Left ventricle myocardium superior (tissue), 1 donor: ENCODE measurements around the gene DDX39B. TPM values are rescaled to one million over a fixed set of nuclear protein-coding genes. Genes with fewer than 3 reads are reported as not detected.
A peak's percentile ranks its signal among the peaks of the same experiment; 100 is the strongest.
"Not testable (repeated sequence)": the region's sequence is repeated elsewhere in the genome, so short reads cannot be mapped to it uniquely, and the experiment has no call there.

Experiments
- ATAC-seq: fragments of 200-7000 bp; cut with Tn5 transposase; one replicate; pipeline ENCODE4 v1.9.1; 2020; ENCODE audit warnings: mild to moderate bottlenecking, moderate library complexity
- DNase-seq: peaks from one replicate; pipeline ENCODE4 v3.0.0-alpha.2; 2020
- intact Hi-C: fragments of 100-400 bp; cut with micrococcal nuclease; formaldehyde crosslinking; loops from one replicate; pipeline ENCODE4 v1.11.0; 2022
- total RNA-seq: library from RNA; stranded (reverse); fragmentation: NEBNext Ultra II Directional; extraction: Animal tissue kit (Norgen Biotek cat#: 25700); gene quantifications from one replicate; pipeline ENCODE4 v1.2.1, GENCODE V29; 2021
- donor health status: DM: no; HTN: yes; CAD: no; lungs with severe emphysema.

Gene DDX39B
- total RNA-seq, 1 donor from 2014 or later: 176 TPM

- ATAC-seq (no peak), DNase-seq (no peak)
Observed at GRCh38 chr6:31557443-31558317, 15.9 kb upstream of the DDX39B start.

DNA sequence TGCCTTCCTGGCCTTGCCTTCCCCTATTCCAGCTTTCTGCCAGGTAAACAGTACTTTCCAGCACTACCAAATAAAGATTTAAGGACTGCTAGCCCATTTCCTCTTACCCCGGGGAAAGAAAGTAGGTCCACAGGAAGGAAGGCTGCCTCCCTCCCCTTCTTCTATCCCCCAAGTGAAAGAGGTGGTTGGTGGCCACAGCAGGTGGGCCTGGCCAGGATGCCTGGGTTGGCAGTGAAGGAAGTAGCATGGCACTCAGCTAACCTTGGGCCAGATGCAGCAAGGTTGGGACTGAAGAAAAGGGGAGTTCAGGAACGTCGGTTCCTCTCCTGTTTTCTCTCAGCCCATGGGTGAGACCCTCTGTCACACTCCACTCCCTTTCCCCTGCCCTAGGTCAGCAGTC, 14.5 kb upstream of the DDX39B start:
- DNase-seq: no peak
- intact Hi-C loops: no loop called here
- ATAC-seq: no peak

More at GRCh38 chr6:31557443-31558317, 15.9 kb upstream of the DDX39B start:
- intact Hi-C loops: no loop called here

GRCh38 chr6:31551371-31551770, 9.6 kb upstream of the DDX39B start:
- ATAC-seq, intact Hi-C loops: not testable (repeated sequence)
- peak; percentile 62 for DNase-seq

DNA sequence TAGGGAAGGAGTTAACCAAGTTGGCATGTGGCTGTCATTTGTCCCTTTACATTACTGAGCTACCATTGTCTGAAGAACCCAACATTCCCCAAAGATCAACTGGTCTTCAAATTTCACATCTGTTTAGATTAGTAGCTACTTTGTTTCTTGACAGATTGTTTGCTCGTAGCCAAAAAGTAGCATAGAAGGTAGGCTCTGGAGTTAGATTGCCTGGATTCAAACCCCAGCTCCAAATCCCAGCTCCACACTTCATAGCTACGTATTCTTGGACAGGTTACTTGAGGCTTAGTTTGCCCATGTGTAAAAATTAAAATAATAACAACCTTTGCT, 6.7 kb upstream of the DDX39B start:
- no peak for ATAC-seq
- DNase-seq: no peak
- intact Hi-C loops: no loop called here

DNA sequence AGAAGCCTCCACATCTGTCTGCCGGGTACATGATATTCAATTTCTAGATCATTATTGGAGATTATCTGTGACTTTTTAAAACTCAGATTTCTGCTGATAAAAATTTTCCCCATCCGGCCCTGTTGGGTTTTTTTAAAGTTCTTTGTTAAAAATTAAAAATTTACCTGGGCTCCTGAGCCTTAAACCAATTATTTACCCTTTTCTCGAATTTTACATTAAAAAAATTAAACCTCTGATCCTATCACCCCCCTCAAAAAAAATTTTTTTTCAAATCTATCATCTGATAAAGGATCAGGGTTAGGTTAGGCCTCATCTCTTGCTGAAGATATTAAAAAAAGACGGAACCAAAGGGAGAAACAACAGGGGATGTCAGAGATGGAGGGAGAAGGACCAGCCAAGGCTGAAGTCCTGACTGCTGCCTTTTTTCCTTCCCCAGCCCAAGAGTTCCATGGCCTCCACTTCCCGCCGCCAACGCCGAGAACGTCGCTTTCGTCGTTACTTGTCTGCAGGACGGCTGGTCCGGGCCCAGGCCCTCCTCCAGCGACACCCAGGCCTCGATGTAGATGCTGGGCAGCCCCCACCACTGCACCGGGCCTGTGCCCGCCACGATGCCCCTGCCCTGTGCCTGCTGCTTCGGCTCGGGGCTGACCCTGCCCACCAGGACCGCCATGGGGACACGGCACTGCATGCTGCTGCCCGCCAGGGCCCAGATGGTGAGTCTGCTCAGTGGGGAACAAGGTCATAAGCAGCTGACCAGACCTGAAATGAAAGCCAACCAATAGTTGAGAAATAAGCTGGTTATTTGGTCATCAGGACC, 6.1 kb upstream of the DDX39B start:
- DNase-seq (no peak), ATAC-seq (no peak)
- intact Hi-C loops: loop anchor here (2.0 kb wide), 1 partner anchor 51 kb away; no protein-coding TSS in a partner anchor

DNA sequence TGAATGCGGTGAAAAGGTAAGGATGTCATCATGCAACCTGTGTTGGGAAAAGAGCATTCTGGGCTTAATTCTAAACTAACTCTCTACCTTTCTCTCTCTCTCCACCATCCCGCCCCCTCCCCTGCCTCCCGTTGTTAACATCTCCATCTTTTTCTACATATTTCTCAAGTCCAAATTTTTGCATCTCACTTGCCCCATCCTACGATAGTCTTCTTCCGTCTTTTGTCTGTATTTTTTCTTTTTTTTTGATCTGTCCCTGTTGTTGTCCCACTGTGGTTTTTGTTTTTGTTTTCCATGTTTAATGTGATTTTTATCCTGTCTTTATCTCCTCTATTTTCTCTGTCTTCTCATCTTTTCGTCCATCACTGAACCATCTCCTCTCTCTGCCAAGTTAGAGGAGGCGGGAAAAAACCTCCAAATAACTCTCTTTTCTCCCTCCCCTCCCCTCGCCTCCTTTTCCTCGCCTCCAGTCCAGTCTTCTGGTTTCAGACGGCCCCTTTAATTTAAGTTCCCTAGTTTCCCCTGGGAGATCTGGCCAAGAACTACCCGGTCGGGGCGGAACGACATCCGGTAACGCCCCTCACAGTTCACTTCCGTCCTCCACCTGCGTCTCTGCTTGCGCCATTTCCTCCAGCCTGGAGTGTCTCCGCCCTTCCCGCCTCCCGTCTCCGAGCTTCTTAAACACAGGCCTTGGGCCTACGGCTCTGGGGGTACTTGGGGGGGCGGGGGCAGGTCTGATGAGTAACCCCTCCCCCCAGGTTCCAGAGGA, 5.3 kb upstream of the DDX39B start, which contains the start of gene NFKBIL1:
TSS of gene NFKBIL1 (plus strand) at position 651 of the 769 bp plus-strand sequence. CDS start at position 738, 87 bp downstream.
- intact Hi-C loops: loop anchor here (2.0 kb wide), 1 partner anchor 52 kb away; no protein-coding TSS in a partner anchor
- ATAC-seq (peak; percentile 97), DNase-seq (peak; percentile 95)

DNA sequence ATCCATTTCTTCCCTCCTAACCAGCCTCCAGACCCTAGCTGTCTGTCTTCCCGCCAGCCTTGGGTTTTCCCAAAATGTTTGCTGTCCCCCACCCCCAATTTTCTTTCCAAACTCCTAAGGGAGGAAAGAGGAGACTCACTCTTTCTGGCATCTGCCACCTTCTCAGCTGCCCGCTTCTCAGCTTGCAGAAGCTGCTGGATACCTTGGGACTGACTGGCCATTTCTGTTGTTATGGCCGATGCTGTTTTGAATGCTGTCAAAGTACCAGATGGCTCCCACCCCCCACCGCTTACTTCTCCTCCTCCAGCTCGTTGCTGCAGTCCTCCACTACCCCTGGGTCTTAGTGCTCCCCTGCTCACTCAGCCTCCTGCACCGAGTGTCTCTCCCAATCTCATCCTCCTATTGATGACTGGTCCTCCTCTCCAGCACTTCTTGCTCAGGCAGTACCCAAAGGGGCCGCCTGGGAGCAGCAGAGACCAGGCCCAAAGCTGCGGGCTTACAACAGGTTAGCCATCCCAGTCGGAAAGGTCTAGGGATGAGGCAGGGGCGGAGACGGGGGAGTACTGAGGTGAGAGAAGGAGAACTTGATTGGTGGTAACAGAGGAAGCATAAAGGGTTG, 4.6 kb upstream of the DDX39B start, which contains the start of gene ATP6V1G2:
TSS of gene ATP6V1G2 (minus strand) at position 270 of the 619 bp plus-strand sequence. CDS start at position 221, 49 bp downstream.
- peak; percentile 79 for ATAC-seq
- DNase-seq: peak; percentile 91

GRCh38 chr6:31545291-31545690, 3.5 kb upstream of the DDX39B start:
- ATAC-seq: no peak
- intact Hi-C loops: no loop called here
- no peak for DNase-seq

More for the DNA sequence above, 4.6 kb upstream of the DDX39B start, which contains the start of gene ATP6V1G2:
- intact Hi-C loops: loop anchor here (2.0 kb wide), 1 partner anchor 52 kb away; no protein-coding TSS in a partner anchor

- DNase-seq (no peak), ATAC-seq (no peak)
- intact Hi-C loops: no loop called here
Observed at GRCh38 chr6:31544676-31545075, 2.9 kb upstream of the DDX39B start.

DNA sequence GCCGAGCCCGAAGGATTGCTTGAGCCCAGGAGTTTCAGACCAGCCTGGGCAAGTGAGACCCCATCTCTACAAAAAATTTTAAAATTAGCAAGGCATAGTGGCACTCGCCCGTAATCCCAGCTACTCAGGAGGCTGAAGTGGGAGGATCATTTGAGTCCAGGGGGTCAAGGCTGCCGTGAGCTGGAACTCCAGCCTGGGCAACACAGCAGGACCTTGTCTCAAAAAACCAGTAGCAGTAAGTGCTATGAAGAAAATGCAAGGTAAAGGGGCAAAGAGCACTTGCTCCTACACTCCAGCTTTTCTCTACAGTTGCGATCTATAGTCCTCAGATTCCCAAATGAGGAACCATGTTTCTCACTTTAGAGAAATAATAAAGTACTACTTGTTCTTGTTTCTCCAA, 1.8 kb upstream of the DDX39B start:
- intact Hi-C loops: no loop called here

GRCh38 chr6:31541059-31541657, 645 bp downstream of the DDX39B start:
- peak; percentile 22 for ATAC-seq
- no peak for DNase-seq
- intact Hi-C loops: no loop called here

More for the DNA sequence above, 1.8 kb upstream of the DDX39B start:
- DNase-seq (no peak), ATAC-seq (no peak)

DNA sequence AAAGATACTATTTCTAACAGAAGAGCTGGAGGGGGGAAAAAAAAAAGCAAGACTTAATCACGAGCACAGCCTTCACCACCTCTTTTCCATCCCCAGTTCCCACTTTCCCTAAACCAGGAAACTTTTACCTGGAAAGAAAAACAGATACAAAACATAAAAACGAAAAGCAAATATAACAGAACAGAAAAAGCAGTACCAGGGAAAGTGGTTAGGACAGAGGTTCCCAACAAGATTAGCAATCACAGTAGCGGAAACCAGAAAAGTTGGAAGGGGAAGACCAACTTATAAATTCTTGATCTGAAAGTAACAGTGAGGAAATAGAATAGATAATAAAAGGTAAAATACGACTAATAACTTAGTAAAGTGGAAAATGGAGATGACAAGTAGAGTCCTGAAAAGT, 1.2 kb downstream of the DDX39B start:
- intact Hi-C loops: no loop called here
- DNase-seq: no peak
- ATAC-seq: no peak

GRCh38 chr6:31538805-31539400, 2.9 kb downstream of the DDX39B start:
- DNase-seq (no peak), ATAC-seq (no peak)
- intact Hi-C loops: no loop called here

- ATAC-seq (no peak), DNase-seq (no peak)
- intact Hi-C loops: no loop called here
Observed at GRCh38 chr6:31535538-31536324, 6.1 kb downstream of the DDX39B start.

DNA sequence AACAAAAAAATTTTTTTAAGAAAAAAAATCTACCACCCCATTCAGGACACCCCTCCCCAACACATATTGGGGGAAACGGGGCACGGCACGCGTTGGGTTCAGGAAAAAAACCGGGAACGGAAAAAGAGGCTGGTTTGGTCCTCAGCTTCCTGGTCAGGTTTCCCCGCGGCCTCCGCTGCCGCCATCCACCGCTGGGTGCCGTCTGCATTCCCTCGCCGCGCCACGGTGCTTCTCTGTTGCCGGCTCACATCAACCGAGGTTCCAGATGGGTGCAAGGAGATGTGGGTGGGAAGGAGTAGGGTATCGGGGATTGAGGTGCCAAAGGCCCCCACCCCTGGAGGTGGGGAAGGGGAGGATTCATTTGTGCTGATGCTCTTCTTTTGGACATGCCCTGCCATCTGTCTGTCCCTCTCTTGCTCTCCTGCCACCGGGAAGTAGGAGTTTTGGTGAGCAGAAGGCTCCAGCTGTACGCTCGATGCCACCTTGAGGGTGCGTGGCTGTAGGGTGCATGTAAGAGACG, 7.2 kb downstream of the DDX39B start:
- DNase-seq: no peak
- no peak for ATAC-seq
- intact Hi-C loops: no loop called here

- no peak for ATAC-seq
- intact Hi-C loops: no loop called here
- DNase-seq: no peak
Observed at GRCh38 chr6:31534011-31534410, 7.8 kb downstream of the DDX39B start.

GRCh38 chr6:31533455-31533841, 8.4 kb downstream of the DDX39B start:
- intact Hi-C loops: no loop called here

More at GRCh38 chr6:31533455-31533841, 8.4 kb downstream of the DDX39B start:
- DNase-seq (no peak), ATAC-seq (no peak)
